Measurements from ENCODE around the gene BIRC2.

The BIRC2 gene

GRCh38 chr11:102407901-102408300 is 60.9 kb downstream of the BIRC2 start:
- H3K4me3 ChIP-seq (ENCODE audit: low read length) = no peak overlapping the region
- H3K36me3 ChIP-seq (replicated peaks; ENCODE audit: insufficient read depth, low read length) = no peaks in the 10 kb centered on the region
- H3K4me2 ChIP-seq (ENCODE audit: low read depth, low read length) = no peak overlapping the region
- no peak for DNase-seq
- H3K27me3 ChIP-seq (replicated peaks; ENCODE audit: insufficient read depth, low read length) = no peaks in the 10 kb centered on the region
- 0 out of 2 replicates have a peak, but pooled peaks cover 3% of the 10 kb centered on the region for H4K20me1 ChIP-seq (ENCODE audit: insufficient read depth, low read length)
- H3F3A ChIP-seq (ENCODE audit: insufficient read depth, low read length) = no peaks in the 10 kb centered on the region
- peaks cover 86% of the 10 kb centered on the region for H3K79me2 ChIP-seq (ENCODE audit: low read length)
- no peaks in the 10 kb centered on the region for H3K4me1 ChIP-seq (ENCODE audit: low read length)
- H3K9ac ChIP-seq (ENCODE audit: low read length) = no peak overlapping the region
- H3K9me2 ChIP-seq (replicated peaks; ENCODE audit: insufficient read depth, low read length) = no peaks in the 10 kb centered on the region
- no peaks in the 10 kb centered on the region for H3K9me3 ChIP-seq (replicated peaks; ENCODE audit: insufficient read depth, low read length)
- TF ChIP-seq EZH2phosphoT487 (IDR thresholded peaks at IDR 0.05; ENCODE audit: low read length) = no peak
- no peak for TF ChIP-seq EZH2 (optimal IDR thresholded peaks at IDR 0.05; ENCODE audit: low read depth, low read length)
- TF ChIP-seq CTCF (IDR thresholded peaks at IDR 0.05; ENCODE audit: low read length) = no peak
- H3K27ac ChIP-seq (ENCODE audit: low read length) = no peak overlapping the region
- no peak overlapping the region for H2AFZ ChIP-seq (ENCODE audit: low read length)

GRCh38 chr11:102408339-102408738 is 61.3 kb downstream of the BIRC2 start:
- TF ChIP-seq EZH2phosphoT487 (IDR thresholded peaks at IDR 0.05; ENCODE audit: low read length) (no peak), CTCF (IDR thresholded peaks at IDR 0.05; ENCODE audit: low read length) (no peak), EZH2 (optimal IDR thresholded peaks at IDR 0.05; ENCODE audit: low read depth, low read length) (no peak)
- no peaks in the 10 kb centered on the region for H3K9me2 ChIP-seq (replicated peaks; ENCODE audit: insufficient read depth, low read length)
- no peak overlapping the region for H3K9ac ChIP-seq (ENCODE audit: low read length)
- no peak overlapping the region for H3K4me2 ChIP-seq (ENCODE audit: low read depth, low read length)
- 0 out of 2 replicates have a peak, but pooled peaks cover 7% of the 10 kb centered on the region for H4K20me1 ChIP-seq (ENCODE audit: insufficient read depth, low read length)
- no peaks in the 10 kb centered on the region for H3K36me3 ChIP-seq (replicated peaks; ENCODE audit: insufficient read depth, low read length)
- no peaks in the 10 kb centered on the region for H3K27me3 ChIP-seq (replicated peaks; ENCODE audit: insufficient read depth, low read length)
- no peak overlapping the region for H3K4me3 ChIP-seq (ENCODE audit: low read length)
- peaks cover 88% of the 10 kb centered on the region for H3K79me2 ChIP-seq (ENCODE audit: low read length)
- DNase-seq = no peak
- no peaks in the 10 kb centered on the region for H3K4me1 ChIP-seq (ENCODE audit: low read length)
- no peaks in the 10 kb centered on the region for H3F3A ChIP-seq (ENCODE audit: insufficient read depth, low read length)
- no peak overlapping the region for H2AFZ ChIP-seq (ENCODE audit: low read length)
- no peak overlapping the region for H3K27ac ChIP-seq (ENCODE audit: low read length)
- H3K9me3 ChIP-seq (replicated peaks; ENCODE audit: insufficient read depth, low read length) = no peaks in the 10 kb centered on the region

GRCh38 chr11:102410382-102410784 is 63.4 kb downstream of the BIRC2 start:
- no peaks in the 10 kb centered on the region for H3K9me3 ChIP-seq (replicated peaks; ENCODE audit: insufficient read depth, low read length)
- no peak for DNase-seq
- H3F3A ChIP-seq (ENCODE audit: insufficient read depth, low read length) = no peaks in the 10 kb centered on the region
- no peak overlapping the region for H3K4me3 ChIP-seq (ENCODE audit: low read length)
- peaks cover 89% of the 10 kb centered on the region for H3K79me2 ChIP-seq (ENCODE audit: low read length)
- peaks cover 27% of the 10 kb centered on the region for H4K20me1 ChIP-seq (ENCODE audit: insufficient read depth, low read length)
- no peaks in the 10 kb centered on the region for H3K4me1 ChIP-seq (ENCODE audit: low read length)
- no peaks in the 10 kb centered on the region for H3K27me3 ChIP-seq (replicated peaks; ENCODE audit: insufficient read depth, low read length)
- no peak overlapping the region for H3K27ac ChIP-seq (ENCODE audit: low read length)
- no peak overlapping the region for H3K4me2 ChIP-seq (ENCODE audit: low read depth, low read length)
- TF ChIP-seq EZH2 (optimal IDR thresholded peaks at IDR 0.05; ENCODE audit: low read depth, low read length) (no peak), EZH2phosphoT487 (IDR thresholded peaks at IDR 0.05; ENCODE audit: low read length) (no peak), CTCF (IDR thresholded peaks at IDR 0.05; ENCODE audit: low read length) (no peak)
- H3K9me2 ChIP-seq (replicated peaks; ENCODE audit: insufficient read depth, low read length) = no peaks in the 10 kb centered on the region
- H3K36me3 ChIP-seq (replicated peaks; ENCODE audit: insufficient read depth, low read length) = no peaks in the 10 kb centered on the region
- H3K9ac ChIP-seq (ENCODE audit: low read length) = no peak overlapping the region
- no peak overlapping the region for H2AFZ ChIP-seq (ENCODE audit: low read length)
